GM04504 (cell line): ENCODE data around the gene ASPRV1.
A peak's percentile ranks its signal among the peaks of the same experiment; 100 is the strongest.

Experiments
- DNase-seq: peaks from one replicate; pipeline ENCODE4 v3.0.0-alpha.2; 2012; ENCODE audit warnings: low read depth

The ASPRV1 gene

DNA sequence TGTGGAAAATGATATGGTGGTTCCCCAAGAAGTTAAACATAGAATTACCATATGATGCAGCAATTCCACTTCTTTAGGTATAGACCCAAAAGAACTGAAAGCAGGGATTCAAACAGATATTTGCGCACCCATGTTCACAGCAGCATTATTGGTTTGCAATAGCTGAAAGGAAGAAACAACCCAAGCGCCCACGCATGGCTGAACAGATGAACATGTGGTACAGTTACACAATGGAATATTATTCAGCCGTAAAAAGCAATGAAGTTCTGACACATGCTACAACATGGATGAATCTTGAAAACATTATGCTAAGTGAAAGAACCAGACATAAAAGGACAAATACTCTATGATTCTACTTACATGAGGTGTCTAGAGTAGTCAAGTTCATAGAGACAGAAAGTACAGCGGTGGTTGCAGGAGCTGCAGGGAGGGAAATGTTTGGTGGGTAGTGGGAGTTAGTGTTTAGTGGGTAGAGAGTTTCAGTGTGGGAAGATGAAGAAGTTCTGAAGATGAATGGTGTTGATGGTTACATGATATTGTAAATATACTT lies 26.7 kb upstream of the ASPRV1 start:
- no peak for DNase-seq

DNA sequence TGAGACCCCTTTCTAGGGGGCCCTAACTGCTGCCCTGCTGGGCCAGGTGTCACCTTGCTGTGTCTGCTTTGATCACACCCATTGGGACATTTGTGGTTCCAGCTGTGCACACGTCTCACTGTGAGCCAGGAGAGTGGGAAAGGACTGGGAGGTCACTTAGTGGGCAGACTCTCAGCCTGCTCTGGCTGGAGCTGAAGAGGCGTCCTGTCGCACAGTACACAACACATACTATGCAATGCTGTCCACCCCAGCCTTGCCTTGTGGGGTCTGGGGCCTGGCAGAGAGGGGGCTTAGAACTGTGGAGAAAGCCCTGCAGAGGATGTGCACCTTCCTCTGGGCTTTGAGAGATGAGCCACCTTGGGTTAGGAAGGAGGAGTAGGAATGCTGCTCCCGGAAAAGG lies 25.3 kb upstream of the ASPRV1 start:
- DNase-seq = no peak

GRCh38 chr2:69985688-69986087 lies 24.3 kb upstream of the ASPRV1 start:
- peak; percentile 18 for DNase-seq

- DNase-seq = no peak
Observed at GRCh38 chr2:69985216-69985615, 23.8 kb upstream of the ASPRV1 start.

DNA sequence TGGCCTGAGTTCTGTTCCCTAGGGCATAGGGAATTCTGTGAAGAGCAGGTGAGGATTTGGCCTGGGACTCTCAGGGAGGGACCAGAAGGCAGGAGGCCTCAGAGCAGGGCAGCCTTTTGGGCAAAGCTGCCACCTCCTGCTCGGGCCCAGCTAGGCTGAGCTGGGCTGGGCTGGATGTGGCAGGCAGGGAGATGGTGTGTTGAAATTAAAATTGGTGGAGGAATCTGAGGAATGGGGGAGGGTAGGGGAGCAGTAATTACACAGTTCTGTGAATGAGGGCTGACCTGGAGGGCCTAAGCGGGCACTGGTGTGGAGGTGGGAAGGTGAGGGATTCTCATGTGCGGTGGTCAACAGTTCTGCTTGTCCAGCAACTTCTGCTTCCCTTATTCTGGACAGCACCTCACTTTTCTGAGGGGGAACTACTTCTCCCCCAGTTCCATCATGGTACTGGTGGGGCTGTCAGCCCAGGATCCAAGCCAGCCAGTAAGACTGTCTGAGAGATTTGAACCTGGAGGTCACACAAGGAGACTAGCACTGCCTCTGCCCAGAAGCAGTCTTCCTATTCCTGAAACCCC lies 22.0 kb upstream of the ASPRV1 start:
- no peak for DNase-seq

DNA sequence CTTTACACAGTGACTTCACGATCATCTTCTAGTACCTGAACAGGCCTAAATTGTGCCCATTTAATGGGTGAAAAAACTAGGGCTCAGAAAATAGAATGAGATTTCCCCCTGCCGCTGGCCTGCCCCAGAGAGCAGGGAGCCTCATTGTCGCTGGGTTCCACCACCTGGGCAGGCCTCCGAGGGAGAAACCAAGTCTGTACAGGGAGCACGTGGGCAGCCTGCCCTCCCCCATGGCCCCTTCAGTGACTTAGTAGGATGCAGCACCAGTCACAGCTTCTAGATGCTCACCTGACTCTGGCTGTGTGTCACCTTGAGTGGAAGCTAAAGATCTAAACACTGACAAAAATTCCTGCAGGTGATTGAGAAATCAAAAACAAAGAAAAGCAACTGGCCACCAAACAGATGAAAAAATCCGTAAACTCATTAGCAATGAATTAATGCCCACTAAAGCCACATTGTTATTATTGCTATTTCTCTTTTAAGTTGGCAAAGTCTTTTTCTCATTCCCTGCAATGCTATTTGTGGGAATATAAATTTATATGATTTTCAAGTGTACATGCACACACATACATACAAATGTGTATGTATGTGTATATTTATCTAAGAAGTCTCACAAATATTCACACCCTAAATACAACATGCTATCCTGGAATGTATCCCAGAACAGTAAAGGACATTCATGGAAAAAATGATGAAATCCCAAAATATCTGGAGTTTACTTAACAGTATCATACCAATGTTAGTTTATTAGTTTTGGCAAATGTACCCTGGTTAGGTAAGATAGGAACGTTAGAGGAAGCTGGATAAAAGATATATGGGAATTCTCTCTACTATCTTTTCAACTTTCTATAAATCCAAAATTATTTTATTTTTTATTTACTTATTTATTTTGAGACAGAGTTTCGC lies 18.7 kb upstream of the ASPRV1 start:
- no peak for DNase-seq

DNA sequence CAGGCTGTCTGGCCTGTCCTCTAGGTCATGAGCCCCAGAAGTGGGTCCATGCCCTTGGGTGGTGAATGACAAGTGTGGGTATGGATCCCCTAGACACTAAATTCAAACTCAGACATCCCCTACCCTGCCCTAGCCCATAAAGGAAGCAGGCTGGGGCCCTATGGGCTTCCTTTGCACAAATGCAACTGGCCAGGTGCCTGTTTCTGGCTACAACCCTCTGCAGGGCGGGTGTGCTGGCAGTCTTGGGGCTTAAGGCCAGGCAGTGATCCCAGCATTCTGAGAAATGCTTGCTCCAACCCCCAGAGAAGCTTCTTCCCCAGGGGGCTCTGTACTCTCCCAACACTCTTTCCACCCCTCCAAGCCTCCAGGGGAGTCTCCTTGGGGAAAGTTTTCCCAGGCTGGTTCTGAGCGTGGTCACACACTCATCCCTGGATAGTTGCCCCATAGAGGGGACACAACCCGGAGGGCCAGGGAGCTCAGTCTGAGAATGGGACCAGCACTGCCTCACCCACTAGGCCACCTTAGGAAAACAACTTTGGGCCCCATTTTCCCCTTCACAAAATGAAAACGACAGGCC lies 16.6 kb upstream of the ASPRV1 start:
- no peak for DNase-seq

GRCh38 chr2:69977186-69977585 lies 15.8 kb upstream of the ASPRV1 start:
- DNase-seq = no peak

- DNase-seq = no peak
Observed at GRCh38 chr2:69975853-69976462, 14.5 kb upstream of the ASPRV1 start.

DNA sequence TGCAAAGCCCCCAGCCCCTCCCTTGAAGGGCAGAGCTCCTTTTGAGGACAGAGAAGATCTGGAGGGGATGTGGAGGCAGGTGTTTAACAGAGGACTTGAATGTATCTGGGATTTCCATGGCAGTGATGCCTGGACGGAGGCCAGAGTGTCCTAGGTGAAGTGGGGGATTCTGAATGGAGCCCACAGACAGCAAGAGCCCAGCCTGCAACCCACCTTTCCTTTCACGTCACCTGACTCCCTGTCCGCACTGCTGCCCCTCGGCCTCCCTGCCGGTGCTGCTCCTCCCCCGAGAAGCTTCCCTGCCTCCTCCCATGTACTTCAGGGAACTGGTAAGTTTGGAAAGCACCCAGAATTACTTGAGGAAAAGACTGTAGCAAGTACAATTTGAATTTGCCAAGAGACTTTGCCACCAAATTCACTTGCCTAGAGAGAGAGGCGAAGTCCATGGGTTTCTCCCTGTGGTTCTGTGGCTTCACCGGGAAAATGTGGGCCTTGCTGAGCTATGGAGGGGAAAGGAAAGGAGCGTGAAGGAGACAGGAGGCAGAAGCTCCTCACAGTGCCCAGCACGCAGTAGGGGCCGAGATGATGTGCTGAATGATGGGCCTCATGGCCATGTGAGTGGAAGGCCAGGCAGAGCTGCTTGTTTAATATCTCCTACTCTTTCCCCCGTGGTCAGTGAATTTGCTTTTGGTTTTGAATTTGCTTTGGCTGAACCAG lies 13.9 kb upstream of the ASPRV1 start:
- DNase-seq = no peak

GRCh38 chr2:69973335-69973735 lies 11.9 kb upstream of the ASPRV1 start:
- DNase-seq = peak; percentile 32

DNA sequence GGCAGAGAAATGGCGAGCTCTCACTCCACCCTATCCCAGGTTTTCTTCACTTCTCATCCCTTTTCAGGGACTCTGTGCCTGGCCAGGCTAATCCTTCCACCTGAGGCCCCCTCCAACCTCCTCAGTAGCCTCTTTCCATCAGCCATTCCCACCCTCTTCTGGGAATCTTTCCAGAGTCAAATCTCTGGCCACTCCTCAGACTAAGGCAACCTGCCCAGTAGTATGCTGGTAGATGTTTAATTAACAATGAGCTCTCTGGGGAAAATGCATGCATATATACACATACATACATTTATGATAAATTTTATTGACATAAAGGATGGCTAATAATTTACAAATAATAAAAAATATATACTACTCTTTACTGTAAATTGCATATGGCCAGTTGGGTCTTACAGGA lies 11.4 kb upstream of the ASPRV1 start:
- DNase-seq = no peak

DNA sequence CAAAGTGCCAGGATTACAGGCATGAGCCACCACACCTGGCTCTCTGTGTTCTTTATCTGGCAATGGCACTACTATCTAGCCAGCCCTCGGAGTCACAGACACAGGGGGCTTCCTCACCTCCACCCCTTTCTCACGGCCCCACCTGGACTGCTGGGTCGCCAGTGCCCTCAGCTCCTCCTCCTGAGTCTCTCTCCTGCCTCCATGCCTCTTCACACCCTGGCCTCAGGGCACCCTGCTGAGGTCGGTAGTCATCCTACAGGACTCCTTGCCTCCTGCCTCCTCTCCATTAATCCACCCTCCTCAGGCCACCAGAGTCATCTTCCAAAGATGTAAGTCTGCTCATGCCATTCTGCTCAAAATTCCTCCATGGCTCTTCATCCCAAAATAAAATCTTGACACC lies 8.6 kb upstream of the ASPRV1 start:
- no peak for DNase-seq

GRCh38 chr2:69969126-69969983 lies 7.9 kb upstream of the ASPRV1 start:
- no peak for DNase-seq

DNA sequence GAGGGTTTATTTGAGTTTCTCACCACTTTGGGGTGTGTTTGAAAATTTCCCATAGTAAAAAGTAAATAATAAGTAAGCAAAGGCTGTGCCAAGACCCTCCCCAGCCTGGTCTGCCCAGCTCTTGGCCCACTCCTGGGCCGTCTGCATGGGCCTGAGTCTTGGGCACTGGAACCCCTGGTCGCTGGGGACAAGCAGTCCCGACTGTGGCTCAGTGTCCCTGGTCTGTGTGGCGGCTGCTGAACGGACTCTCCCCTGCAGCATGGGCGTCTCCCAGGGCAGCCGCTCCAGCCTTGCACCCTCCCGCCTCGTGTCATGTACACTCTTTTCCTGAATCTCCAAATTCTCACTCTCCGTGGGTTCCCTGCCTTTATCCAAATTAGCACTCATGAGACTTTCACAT lies 7.2 kb upstream of the ASPRV1 start:
- no peak for DNase-seq

DNA sequence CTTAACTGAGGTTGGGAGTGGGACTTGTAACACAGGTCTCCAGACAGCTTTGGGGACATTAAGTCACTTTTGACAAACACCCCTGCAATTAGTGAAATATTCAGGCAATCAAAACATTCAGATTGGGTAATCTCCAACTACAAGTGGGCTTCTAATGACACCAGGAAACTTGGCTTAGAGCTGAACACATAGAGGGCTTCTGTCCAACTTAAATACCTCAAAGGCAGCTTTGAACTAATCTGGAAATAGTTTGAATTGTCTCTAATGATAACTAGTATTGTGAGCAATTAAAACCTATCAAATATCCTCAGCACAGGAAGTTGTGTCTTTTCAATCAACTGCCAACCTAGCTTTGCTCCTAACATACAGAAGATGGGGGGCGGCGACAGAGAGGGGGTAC lies 5.1 kb upstream of the ASPRV1 start:
- DNase-seq = no peak

GRCh38 chr2:69965756-69966445 lies 4.5 kb upstream of the ASPRV1 start:
- DNase-seq = no peak

- no peak for DNase-seq
Observed at GRCh38 chr2:69964353-69964841, 3.0 kb upstream of the ASPRV1 start.

DNA sequence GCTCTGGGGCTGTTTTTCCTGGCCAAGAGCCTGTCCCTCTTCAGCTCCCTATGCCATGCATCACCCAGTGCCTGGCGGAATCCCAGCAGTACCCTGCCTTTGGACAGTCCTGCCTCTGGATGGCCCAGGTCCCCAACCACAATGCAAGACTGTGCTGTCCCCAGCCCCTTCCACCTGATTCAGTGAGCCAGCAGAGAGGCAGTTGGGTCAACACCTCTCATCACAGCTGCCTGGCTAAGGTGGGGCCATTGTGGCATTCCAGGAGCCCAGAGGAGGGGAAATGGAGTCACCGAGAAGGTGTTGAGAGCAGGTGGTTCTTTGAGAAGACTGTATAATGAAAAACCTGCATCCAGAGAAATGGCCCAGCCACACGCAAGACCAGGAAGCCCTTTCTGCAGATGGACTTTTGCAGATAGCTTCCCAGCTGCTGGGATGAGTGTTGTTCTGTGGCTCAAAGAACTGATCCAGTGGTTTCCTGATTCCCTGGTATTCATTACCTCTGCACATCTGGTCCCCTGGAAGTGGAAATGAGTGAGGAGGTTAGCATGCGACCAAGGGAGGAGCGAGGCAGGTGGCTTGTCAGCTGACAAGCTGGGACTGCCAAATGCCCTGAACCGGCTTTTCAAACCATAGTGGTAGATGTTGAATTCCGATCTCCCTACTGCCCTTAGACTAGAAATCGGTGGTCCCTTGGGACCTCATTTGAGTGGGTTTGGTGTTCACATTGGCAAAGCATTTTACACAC lies 1.7 kb upstream of the ASPRV1 start:
- no peak for DNase-seq

GRCh38 chr2:69960821-69961220 lies 610 bp downstream of the ASPRV1 start:
- no peak for DNase-seq
